HepG2 (cell line): ENCODE results near the gene PRSS33. TPM values are rescaled to one million over a fixed set of nuclear protein-coding genes. Genes with fewer than 3 reads are reported as not detected.

Experiments used
- CSRNP1 ChIP-seq: sonication (generic); formaldehyde crosslinking; IDR thresholded peaks from 2 replicates; pipeline ENCODE4 v1.8.1; 2023; ENCODE audit warnings: mild to moderate bottlenecking, missing genetic modification reagents
- E2F2 ChIP-seq: sonication (generic); formaldehyde crosslinking; IDR thresholded peaks from 2 replicates; pipeline ENCODE4 v1.4.0; 2020; ENCODE audit warnings: missing genetic modification reagents, borderline replicate concordance
- JUND ChIP-seq: sonication (generic); formaldehyde crosslinking; IDR thresholded peaks from 2 replicates; pipeline ENCODE4 v1.8.0; 2022; ENCODE audit warnings: mild to moderate bottlenecking, missing genetic modification reagents
- MEF2D ChIP-seq: sonication (generic); formaldehyde crosslinking; IDR thresholded peaks from 2 replicates; pipeline ENCODE4 v1.5.1; 2020; ENCODE audit warnings: mild to moderate bottlenecking, missing genetic modification reagents
- NR2F1 ChIP-seq, 2 experiments: fragments of 450-650 bp in 1 of 2; formaldehyde crosslinking in 1 of 2; IDR thresholded peaks; 2 replicates each; pipeline versions ENCODE4 v1.5.0 to v1.6.1; 2016 to 2020; ENCODE audit warnings: mild to moderate bottlenecking in 1 of 2, missing compliant biosample characterization in 1 of 2, missing genetic modification reagents in 1 of 2, moderate library complexity in 1 of 2
- PHF21A ChIP-seq: sonication (generic); formaldehyde crosslinking; IDR thresholded peaks from 2 replicates; pipeline ENCODE4 v1.5.0; 2020; ENCODE audit warnings: mild to moderate bottlenecking, missing genetic modification reagents
- PRPF4 ChIP-seq: fragments of 200-400 bp; formaldehyde crosslinking; IDR thresholded peaks from 2 replicates; pipeline ENCODE4 v1.6.1; 2016; ENCODE audit warnings: low read length, low read depth; ENCODE audit not compliant: poor library complexity, severe bottlenecking
- SATB2 ChIP-seq: sonication (generic); formaldehyde crosslinking; IDR thresholded peaks from 2 replicates; pipeline ENCODE4 v1.5.0; 2020; ENCODE audit warnings: missing genetic modification reagents
- TRIM24 ChIP-seq: sonication (generic); formaldehyde crosslinking; IDR thresholded peaks from 2 replicates; pipeline ENCODE4 v1.8.0; 2022; ENCODE audit warnings: mild to moderate bottlenecking, missing genetic modification reagents
- ZBTB14 ChIP-seq: sonication (generic); formaldehyde crosslinking; IDR thresholded peaks from 2 replicates; pipeline ENCODE4 v1.4.0; 2020; ENCODE audit warnings: missing genetic modification reagents
- ZBTB40 ChIP-seq, 2 experiments: fragments of 450-650 bp in 1 of 2; sonication (generic) in 1 of 2; formaldehyde crosslinking in 1 of 2; IDR thresholded peaks; 2 replicates each; pipeline versions ENCODE4 v1.6.1 to v1.8.0; 2016 to 2022; ENCODE audit warnings: antibody characterized with exemption in 1 of 2, mild to moderate bottlenecking in 1 of 2, missing genetic modification reagents in 1 of 2
- ZC3H4 ChIP-seq: sonication (generic); formaldehyde crosslinking; IDR thresholded peaks from 2 replicates; pipeline ENCODE4 v1.4.0; 2020; ENCODE audit warnings: missing genetic modification reagents, borderline replicate concordance
- ZFP37 ChIP-seq: sonication (generic); formaldehyde crosslinking; IDR thresholded peaks from 2 replicates; pipeline ENCODE4 v1.4.0; 2020; ENCODE audit warnings: missing genetic modification reagents, borderline replicate concordance
- ZNF569 ChIP-seq: sonication (generic); formaldehyde crosslinking; IDR thresholded peaks from 2 replicates; pipeline ENCODE4 v1.5.0; 2020; ENCODE audit warnings: mild to moderate bottlenecking, missing genetic modification reagents, moderate library complexity, borderline replicate concordance
- polyA plus RNA-seq, 8 experiments: library from polyadenylated mRNA; depleted of rRNA in 3 of 8; stranded (reverse) in 7 of 8; unstranded in 1 of 8; fragments of >200 nt; fragmentation: Illumina TruSeq in 4 of 8; extraction: Trizol in 4 of 8; gene quantifications; 2 replicates each; pipeline versions ENCODE4 v1.2.1 to v1.2.3, GENCODE V29; 2011 to 2016; ENCODE audit warnings: low read depth in 4 of 8, missing spikeins in 1 of 8, mixed read lengths in 1 of 8; ENCODE audit not compliant: insufficient read depth in 1 of 8
- total RNA-seq, 5 experiments: library from RNA; depleted of rRNA; stranded (reverse); fragments of >200 nt; fragmentation: Illumina TruSeq; extraction: Trizol; gene quantifications; 2 replicates each; pipeline ENCODE4 v1.2.3, GENCODE V29; 2016; ENCODE audit warnings: low read depth in 1 of 5

PRSS33 gene
- total and polyA plus RNA-seq, 2 of the 13 experiments (the other 11 are each of a cell fraction or from before 2014, with no cell fraction given) = not detected

- TF ChIP-seq PRPF4 = no peak
- peak in 1 of 2 experiments; percentile 42; a peak in 1 of 4 replicates for TF ChIP-seq NR2F1 (CRISPR knock-in tag; IDR thresholded peaks at IDR 0.05)
- no peak for TF ChIP-seq ZNF569 (CRISPR knock-in tag)
- TF ChIP-seq SATB2 (CRISPR knock-in tag) = no peak; the same call in none of the 2 replicates
- TF ChIP-seq ZBTB40 (IDR thresholded peaks at IDR 0.05) = no peak
- peak; percentile 81; the same call in 1 of the 2 replicates for TF ChIP-seq ZBTB40 (CRISPR knock-in tag; IDR thresholded peaks at IDR 0.05)
- TF ChIP-seq ZFP37 (CRISPR knock-in tag) = peak; percentile 48; the same call in 1 of the 2 replicates
- TF ChIP-seq ZC3H4 = no peak
- no peak for TF ChIP-seq TRIM24 (CRISPR knock-in tag)
- no peak; the same call in 1 of the 2 replicates for TF ChIP-seq CSRNP1 (CRISPR knock-in tag)
- peak; percentile 92 for TF ChIP-seq MEF2D (CRISPR knock-in tag)
- no peak for TF ChIP-seq JUND (CRISPR knock-in tag)
- TF ChIP-seq ZBTB14 (CRISPR knock-in tag) = peak; percentile 52
- TF ChIP-seq PHF21A = peak; percentile 89
- TF ChIP-seq E2F2 (CRISPR knock-in tag) = peak; percentile 21; the same call in 1 of the 2 replicates
Observed at GRCh38 chr16:2752035-2752849, 35.1 kb downstream of the PRSS33 start, which contains the start of gene SRRM2 (continued).
